NCI-H2196 (cell line): ENCODE results near the gene IL21R.

Source experiments
- DNase-seq: peaks from one replicate; lab custom pipeline; 2025; ENCODE audit not compliant: unreplicated experiment; lab: John Stamatoyannopoulos, UW

IL21R gene

DNA sequence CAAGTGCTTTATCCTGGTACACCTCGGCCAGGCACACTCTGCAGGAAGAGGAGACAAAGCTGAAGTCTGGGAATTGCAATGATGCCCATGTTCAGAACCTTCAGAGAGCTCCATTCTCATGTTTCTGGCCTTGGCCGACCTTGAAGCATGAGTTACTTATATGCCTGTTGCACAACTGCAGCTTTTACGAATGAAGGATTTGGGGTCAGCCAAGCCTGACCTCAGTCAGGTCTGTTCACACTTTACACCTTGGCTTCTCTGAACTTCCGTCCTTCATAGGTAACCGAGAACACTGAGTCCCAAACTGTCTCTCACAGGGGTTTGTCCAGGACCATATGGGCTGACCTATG is 81.1 kb downstream of the IL21R start:
- no peak for DNase-seq

DNA sequence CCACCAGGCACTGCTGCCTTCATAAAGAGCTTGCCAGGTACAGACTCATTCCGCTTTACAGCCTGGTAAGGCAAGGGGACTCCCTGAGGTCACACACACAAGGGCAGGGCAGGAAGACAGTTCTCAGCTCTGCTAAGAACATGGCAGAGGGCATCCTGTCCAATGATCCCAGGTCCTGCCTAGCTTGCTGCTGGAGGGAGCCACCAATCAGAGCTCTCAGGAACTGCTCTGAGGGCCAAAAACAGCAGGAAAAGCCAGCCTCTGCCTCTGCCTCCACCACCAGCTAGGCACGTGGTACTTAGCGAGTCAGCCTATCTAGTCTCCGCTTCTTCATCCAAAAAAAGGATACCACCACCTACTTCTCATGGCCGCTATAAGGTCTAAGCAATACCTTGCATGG is 81.7 kb downstream of the IL21R start:
- DNase-seq = no peak

DNA sequence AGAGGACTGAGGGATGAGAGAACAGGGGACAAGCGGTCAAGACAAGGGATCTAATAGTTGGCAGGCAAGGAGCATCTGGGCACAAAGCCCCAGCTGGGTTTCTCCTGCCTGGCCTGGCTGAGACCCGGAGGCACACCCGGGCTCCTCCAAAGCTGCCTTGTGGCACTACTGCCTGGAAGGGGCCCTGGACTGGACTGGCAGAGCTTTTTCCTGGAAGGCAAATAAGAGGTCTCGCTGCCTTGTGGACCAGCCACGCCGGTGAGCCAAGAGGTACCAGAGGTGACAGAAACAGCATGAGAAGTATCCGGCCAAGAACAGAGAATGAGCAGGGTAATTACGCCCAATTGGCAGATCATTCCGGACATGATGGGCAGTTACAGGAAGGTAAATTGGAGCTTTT is 83.2 kb downstream of the IL21R start:
- no peak for DNase-seq

DNA sequence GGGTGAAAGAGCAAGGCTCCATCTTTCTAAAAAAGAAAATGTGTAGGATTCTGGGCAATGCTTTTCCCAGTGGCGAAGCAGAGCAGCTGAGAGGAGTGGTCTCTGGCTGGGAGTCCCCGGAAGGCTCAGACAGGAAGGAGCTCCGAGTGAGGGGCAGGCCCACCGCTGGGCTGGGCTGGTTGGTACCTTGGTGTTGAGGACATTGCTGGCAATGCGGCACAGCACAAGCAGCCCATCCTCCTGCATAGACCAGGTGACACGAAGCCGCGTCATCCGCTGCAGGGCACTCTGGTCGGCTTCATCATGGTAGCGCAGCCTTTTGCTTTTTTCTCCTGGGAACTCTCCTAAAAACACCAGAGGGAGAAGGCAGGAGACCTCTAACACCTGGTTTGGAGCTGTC is 83.8 kb downstream of the IL21R start:
- no peak for DNase-seq

DNA sequence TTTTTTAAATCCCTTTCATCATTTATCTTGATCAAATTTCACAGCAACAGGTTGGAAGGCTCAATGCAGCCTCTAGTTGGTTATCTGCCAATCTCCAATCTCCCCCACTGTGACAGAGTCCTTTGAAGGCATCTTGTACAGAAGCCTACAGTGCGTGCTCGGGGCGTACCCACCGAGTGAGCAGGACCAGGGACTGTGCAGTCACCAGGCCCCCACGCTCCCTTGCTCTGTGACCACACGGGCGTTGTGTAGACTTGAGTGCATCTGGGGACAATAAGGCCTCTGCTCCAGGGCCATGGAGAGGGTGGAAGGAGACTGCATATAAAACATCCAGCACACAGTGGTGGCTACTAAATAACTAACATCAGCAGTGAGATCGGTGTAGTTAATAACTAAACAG is 84.4 kb downstream of the IL21R start:
- no peak for DNase-seq

DNA sequence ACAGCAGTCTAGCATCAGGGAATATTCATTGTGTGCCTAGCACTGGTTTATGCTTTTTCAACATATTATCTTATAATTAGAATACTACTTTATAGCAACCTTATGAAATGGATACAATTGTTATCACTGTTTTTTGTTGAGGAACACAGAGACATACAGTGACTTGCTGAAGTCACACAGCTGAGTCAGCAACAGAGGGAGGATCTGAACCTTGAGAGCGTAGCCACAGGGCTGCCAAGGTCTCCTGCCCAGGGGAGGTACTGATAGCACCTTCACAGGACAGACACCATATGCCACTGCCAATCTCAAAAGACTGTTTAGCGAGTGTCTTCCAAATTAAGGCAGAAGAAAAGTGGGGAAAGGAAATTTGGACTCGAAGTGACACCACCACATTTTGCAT is 84.8 kb downstream of the IL21R start:
- no peak for DNase-seq

DNA sequence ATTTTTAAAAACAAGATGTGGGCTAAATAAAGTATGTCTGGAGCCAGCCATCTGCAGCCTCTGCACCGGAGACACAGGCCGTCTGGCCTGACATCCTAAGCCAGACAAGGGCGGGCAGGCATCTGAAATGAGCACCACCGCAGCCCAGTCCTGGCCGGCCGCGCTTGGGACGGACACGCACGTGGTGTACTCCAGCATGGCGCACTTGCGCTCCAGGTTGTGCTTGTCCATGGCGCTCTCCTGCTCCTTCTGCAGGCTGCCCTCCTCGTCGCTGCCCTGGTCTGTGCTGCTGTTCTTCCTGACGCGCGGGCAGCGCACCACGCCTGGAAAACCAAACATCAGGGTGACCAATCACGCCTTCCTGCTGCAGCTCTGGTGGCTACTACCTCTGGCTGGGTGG is 87.4 kb downstream of the IL21R start:
- DNase-seq = no peak

DNA sequence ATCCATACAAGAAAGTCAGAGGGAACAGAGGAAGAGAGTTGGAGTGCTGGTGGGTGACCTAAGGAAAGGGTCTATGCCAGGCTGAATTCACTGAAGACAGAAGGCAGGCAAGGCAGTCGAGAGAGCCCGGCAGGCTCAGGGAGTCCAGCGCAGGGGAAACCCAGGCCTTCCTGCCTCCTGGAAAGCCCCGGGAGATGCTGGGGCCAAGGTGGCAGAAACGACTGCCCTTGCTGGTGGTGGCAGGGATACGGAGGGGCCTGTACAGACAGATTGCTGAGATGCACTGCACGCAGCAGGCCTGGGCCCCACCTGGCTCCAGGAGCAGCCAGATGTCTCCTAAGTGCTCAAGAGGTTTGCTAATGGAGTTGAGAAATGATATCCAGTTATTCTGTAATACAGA is 87.9 kb downstream of the IL21R start:
- DNase-seq = no peak

DNA sequence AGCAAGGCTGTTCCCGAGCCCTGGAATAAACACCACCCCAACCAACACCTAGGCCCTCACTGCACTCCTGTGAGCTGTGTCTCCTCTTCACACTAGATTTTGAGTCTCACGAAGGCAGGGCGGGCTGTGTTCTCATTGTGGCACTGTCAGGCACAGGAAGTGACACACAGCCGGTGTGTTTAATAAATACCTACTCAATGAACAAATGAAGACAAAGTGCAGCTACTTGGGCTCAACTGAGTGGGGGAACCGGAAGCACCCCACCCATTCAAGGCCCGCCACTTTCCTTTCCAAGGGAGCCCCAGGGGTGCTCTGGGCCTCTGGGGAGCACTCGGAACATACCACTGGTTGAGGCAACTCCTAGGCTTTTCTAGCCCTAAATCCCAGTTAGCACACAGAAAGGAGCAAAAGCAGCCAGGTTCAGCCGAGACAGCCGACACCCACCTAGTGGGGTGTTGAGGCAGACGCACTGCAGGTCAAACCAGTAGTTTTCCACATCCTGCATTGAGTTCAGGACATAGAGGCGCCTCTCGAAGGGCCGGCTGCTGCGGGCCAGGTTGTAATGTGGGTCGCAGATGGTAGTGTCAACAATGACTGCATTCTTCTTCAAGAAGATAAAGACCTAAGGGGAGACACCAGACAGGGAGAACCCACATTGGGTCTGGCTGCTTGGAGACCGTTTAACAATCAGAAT is 90.1 kb downstream of the IL21R start:
- no peak for DNase-seq

DNA sequence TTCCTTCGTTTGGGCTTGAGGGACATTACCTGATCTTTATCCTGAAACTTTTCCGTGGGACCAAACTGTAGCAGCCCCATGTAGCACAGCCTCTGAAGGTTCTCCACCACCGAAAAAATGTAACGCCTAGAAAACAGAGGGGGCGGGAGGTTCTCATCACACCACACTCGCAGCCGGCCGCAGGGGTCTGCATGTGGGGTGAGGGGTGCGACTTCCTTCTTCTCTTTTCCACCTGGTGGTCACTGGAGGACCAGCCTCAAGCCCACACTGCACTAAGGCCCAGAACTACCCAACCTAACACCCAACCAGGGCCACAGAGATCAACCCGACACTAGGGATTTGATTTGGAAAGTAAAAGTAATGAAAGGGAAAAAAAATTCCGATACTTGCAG is 90.6 kb downstream of the IL21R start:
- DNase-seq = no peak

DNA sequence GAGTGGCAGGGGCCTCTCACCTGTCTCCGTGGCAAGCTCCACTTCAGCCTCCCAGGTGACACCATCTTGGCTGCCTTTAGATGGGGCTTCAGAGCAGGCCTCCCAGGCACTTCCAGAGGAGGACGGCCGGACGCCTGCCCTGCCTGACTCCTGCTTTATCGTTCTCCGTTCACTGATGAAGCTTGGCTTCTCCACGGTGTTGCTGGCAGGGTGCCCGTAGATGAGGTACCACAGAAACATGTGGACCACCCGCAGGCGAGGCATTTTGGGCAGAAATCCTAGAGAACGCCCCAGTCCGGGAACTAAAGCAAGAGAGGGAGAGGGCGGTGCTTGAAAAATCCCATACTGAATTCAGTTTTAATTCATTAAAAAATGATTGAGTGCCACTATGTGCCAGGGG is 93.2 kb downstream of the IL21R start:
- no peak for DNase-seq

DNA sequence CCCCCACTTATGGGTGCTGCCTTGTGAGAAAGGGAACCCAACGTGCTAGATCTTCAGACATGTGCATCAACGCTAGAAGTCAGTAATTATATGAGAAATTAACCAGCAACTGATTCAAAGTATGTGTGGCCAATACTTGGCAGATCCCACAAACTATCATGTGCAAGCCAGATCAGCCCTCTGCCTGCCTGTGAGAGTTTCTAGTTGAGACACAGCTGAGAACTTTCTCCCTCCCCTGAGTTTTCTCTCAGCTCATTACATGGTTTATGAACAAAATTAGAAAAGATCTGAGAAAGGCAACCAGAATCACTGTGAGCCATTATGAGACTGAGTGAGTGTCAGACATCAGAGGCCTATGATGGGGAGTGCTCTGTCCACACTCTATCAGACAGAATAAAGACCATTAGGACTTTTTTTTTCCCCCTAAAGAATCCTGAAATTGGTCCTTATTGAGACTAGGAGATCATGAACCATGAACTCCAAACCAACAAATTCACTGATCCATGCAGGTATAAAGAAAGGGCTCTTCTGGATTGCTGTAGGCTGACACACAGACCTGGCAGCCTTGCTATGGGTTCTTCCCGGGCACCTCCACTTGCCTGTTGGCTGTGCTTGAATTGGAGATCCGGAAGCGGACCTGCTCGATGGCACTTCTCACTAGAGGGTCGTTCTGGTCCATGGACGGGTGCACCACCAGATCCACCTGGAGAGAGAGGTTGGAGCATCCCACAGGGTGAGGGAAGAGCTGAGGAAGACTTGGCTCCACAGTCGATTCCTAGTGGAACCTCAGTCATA is 96.3 kb downstream of the IL21R start:
- no peak for DNase-seq

DNA sequence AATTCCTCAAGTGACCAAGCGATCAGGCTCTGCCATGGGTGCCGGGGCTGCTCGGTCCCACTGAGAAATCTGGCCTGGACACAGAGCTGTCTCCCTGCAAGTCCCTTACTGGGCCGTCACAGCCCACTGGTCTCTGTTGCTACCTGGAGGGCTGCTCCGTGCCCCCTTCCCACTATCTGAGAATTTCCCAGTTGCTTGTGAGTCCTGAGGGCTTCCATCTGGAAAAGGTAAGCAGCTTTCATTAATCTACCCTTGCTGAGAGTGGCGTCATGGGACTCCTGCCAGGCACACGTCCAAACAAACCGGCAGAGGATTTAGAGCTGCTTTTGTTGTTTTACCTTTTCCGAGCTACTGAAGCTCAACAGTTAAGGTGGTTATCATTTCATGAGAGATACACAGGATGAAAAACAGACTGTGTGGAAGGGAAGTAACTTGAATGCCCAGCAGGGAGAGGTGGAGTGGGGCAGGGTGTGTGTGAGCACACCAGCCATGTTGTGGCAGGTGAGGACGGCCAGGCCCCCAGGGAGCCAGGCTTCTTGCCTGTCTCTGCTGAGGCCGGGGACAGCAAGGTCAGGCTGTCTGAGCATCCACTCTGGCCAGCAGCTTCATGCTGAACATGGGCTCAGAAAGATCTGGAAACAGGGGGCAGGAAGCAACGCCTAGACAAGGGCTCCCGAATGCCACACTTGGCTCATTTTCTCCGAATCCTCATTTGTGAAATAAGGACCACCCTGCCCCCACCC is 97.1 kb downstream of the IL21R start:
- no peak for DNase-seq

DNA sequence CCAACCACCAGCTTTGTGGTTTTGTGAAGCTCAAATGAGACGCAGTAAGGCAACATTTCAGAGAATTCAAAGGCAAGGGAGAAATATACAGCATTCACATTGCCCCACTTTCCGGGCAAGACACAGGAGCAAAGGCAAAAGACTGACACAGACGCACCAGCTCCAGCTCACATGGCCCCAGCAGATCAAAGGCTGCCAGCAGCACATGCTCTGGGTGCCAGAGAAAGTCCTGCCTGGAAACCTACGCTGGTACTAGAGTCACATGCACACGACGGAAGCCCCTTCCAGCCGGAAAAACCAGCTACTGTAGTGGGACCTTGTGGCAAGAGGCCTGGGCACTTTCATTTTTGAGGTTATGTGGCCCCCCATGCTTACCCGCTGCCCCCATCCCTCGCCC is 97.7 kb downstream of the IL21R start:
- DNase-seq = no peak

DNA sequence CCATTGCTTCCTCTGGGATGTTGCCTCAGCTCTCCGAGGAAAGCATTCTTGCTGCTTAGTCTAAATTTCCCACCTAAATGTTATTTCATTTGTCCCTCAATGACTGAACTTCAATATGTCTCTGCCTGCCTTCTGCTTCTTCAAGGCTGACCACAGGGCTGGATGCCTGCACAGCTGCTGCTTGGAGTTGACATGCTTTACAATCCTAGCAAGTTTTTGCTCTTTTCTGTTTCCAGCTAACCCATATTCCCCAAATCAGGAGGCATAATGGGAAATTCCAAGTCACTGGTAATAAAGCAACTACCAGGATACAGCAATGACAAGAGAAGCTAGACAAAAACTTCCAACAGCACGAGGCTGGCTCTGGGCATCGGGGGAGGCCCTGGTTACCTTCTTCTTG is 98.8 kb downstream of the IL21R start:
- DNase-seq = no peak
